CD14-positive monocyte (primary cell): ENCODE measurements around the gene SFPQ. TPM values are rescaled to one million over a fixed set of nuclear protein-coding genes. Genes with fewer than 3 reads are reported as not detected.

Source experiments
- DNase-seq, 3 donors: peaks; one replicate each; pipeline ENCODE4 v3.0.0-alpha.2; 2011 to 2022
- H2AFZ ChIP-seq: 2 replicates; pipeline ENCODE4 v1.6.0; 2012; ENCODE audit warnings: mild to moderate bottlenecking, low read depth, low read length, inconsistent platforms; ENCODE audit not compliant: insufficient read depth, poor library complexity, severe bottlenecking
- H3K27ac ChIP-seq, 2 donors: 1 replicate in 1 of 2; 2 replicates in 1 of 2; pipeline ENCODE4 v1.5.1; 2012 to 2013; ENCODE audit warnings: low read length in 2 of 2, control low read depth in 1 of 2, inconsistent platforms in 1 of 2, low read depth in 1 of 2, mild to moderate bottlenecking in 1 of 2
- H3K27me3 ChIP-seq, 2 donors: one replicate each; pipeline versions ENCODE4 v1.6.0 to v1.6.1; 2011 to 2013; ENCODE audit warnings: low read length in 2 of 2; ENCODE audit not compliant: control insufficient read depth in 2 of 2, insufficient read depth in 2 of 2
- H3K36me3 ChIP-seq, 2 donors: replicated peaks in 1 of 2; 1 replicate in 1 of 2; 2 replicates in 1 of 2; pipeline versions ENCODE4 v1.5.1 to v1.6.1; 2012 to 2013; ENCODE audit warnings: low read length in 2 of 2, control low read depth in 1 of 2, inconsistent platforms in 1 of 2, mild to moderate bottlenecking in 1 of 2; ENCODE audit not compliant: insufficient read depth in 2 of 2, control insufficient read depth in 1 of 2
- H3K4me1 ChIP-seq, 2 donors: 1 replicate in 1 of 2; 2 replicates in 1 of 2; pipeline versions ENCODE4 v1.5.1 to v1.6.1; 2012 to 2013; ENCODE audit warnings: low read length in 2 of 2, control low read depth in 1 of 2, inconsistent platforms in 1 of 2, mild to moderate bottlenecking in 1 of 2, moderate library complexity in 1 of 2; ENCODE audit not compliant: insufficient read depth in 2 of 2, control insufficient read depth in 1 of 2
- H3K4me2 ChIP-seq: replicated peaks from 2 replicates; pipeline ENCODE3; 2012; ENCODE audit warnings: low read length, moderate library complexity, mild to moderate bottlenecking; ENCODE audit not compliant: poor library complexity, severe bottlenecking; ENCODE audit errors: extremely low read depth
- H3K4me3 ChIP-seq, 3 experiments: fragments of 200-600 bp in 1 of 3; sonication (generic) in 1 of 3; replicated peaks in 1 of 3; 1 replicate in 2 of 3; 2 replicates in 1 of 3; pipeline ENCODE4 v1.5.1; 2011 to 2013; ENCODE audit warnings: low read length in 3 of 3, mild to moderate bottlenecking in 3 of 3, control low read depth in 2 of 3, low read depth in 2 of 3, inconsistent platforms in 1 of 3, moderate library complexity in 1 of 3
- H3K79me2 ChIP-seq: 2 replicates; pipeline ENCODE4 v1.6.0; 2012; ENCODE audit warnings: mild to moderate bottlenecking, control low read depth, inconsistent platforms, low read length, moderate library complexity; ENCODE audit not compliant: insufficient read depth
- H3K9ac ChIP-seq: 2 replicates; pipeline ENCODE4 v1.6.0; 2017; ENCODE audit warnings: low read length, mild to moderate bottlenecking; ENCODE audit not compliant: insufficient read depth, poor library complexity, severe bottlenecking
- H3K9me3 ChIP-seq, 2 donors: replicated peaks in 1 of 2; 1 replicate in 1 of 2; 2 replicates in 1 of 2; pipeline versions ENCODE4 v1.5.1 to v1.6.1; 2012 to 2013; ENCODE audit warnings: low read length in 2 of 2, control low read depth in 1 of 2; ENCODE audit not compliant: control insufficient read depth in 1 of 2, insufficient read depth in 1 of 2
- H4K20me1 ChIP-seq: 2 replicates; pipeline ENCODE4 v1.6.0; 2012; ENCODE audit warnings: mild to moderate bottlenecking, low read length, control low read depth, moderate library complexity; ENCODE audit not compliant: insufficient read depth
- H3K27ac Mint-ChIP-seq, 7 donors: one replicate each; pipeline ENCODE4 v1.8.0; 2020; ENCODE audit warnings: mild to moderate bottlenecking in 7 of 7, mixed read lengths in 7 of 7, moderate library complexity in 6 of 7, inconsistent platforms in 2 of 7
- H3K27me3 Mint-ChIP-seq, 3 donors: one replicate each; pipeline ENCODE4 v1.8.0; 2021 to 2022; ENCODE audit warnings: low read depth in 3 of 3, mild to moderate bottlenecking in 3 of 3, mixed read lengths in 3 of 3, moderate library complexity in 3 of 3, inconsistent platforms in 1 of 3
- H3K36me3 Mint-ChIP-seq, 2 donors: one replicate each; pipeline ENCODE4 v1.8.0; 2020; ENCODE audit warnings: mixed read lengths in 2 of 2, inconsistent platforms in 1 of 2, mild to moderate bottlenecking in 1 of 2
- H3K4me1 Mint-ChIP-seq: one replicate; pipeline ENCODE4 v1.8.0; 2020; ENCODE audit warnings: mild to moderate bottlenecking, mixed read lengths
- H3K4me3 Mint-ChIP-seq, 2 donors: one replicate each; pipeline ENCODE4 v1.8.0; 2020; ENCODE audit warnings: mild to moderate bottlenecking in 2 of 2, mixed read lengths in 2 of 2, moderate library complexity in 1 of 2
- H3K9me3 Mint-ChIP-seq, 7 donors: one replicate each; pipeline ENCODE4 v1.8.0; 2020 to 2022; ENCODE audit warnings: mixed read lengths in 7 of 7, mild to moderate bottlenecking in 6 of 7, moderate library complexity in 6 of 7, inconsistent platforms in 2 of 7
- whole genome bisulfite sequencing: methylation state at CpG from one replicate; pipeline ENCODE4 v1.1.5; 2013; ENCODE audit warnings: missing lambda C conversion rate; ENCODE audit not compliant: insufficient coverage; 5-methylcytosine and 5-hydroxymethylcytosine counted together
- intact Hi-C, 2 donors: fragments of 100-400 bp; cut with micrococcal nuclease; formaldehyde crosslinking; loops; one replicate each; pipeline versions ENCODE4 v1.15.0 to v1.15.1; 2023
- polyA plus RNA-seq, 3 donors: library from polyadenylated mRNA; depleted of rRNA in 1 of 3; unstranded in 2 of 3; stranded (reverse) in 1 of 3; fragments of 300-500 nt in 2 of 3; fragments of >200 nt in 1 of 3; fragmentation: Illumina TruSeq in 2 of 3; gene quantifications; 1 replicate in 2 of 3; 2 replicates in 1 of 3; pipeline ENCODE4 v1.2.3, GENCODE V29; 2012 to 2021
- TF ChIP-seq, protein P1 (sequence below): fragments of 200-600 bp; IDR thresholded peaks from one replicate; pipeline ENCODE4 v1.8.0; 2022; ENCODE audit warnings: antibody characterized with exemption, mild to moderate bottlenecking

The SFPQ gene
- polyA plus RNA-seq, 3 donors, result 80.8 to 220 (median 89.2) TPM

DNA sequence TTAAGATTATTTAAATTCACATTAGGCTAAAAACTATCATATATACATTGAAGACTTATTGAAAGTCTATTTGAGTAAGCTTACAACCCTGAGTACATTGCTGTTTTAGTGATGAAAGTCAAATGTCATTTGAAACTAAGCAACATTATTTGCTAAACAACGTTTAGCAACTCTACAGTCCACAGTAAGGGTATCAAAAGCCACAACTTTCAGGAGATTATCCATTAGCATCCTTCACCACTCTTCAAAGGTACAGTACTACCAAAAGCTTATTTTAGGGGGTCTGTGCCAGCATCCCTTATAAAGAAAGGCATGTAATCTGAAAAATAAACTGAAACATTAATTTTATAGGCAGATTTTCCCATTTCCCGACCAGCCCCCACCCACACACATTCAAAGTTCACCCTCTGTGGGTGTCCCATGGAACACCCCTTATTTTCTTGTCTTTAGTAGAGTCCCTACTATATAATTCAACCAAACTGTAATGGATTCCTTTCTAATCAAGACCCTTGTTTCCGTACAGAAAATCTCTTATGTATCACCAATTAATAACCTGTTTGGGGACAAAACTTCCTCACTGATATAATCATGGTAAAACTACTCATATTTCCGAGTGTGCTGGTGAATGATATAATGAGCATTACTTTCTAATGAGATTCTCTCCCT lies 11.0 kb downstream of the SFPQ start:
- no peak overlapping the region for H3K9ac ChIP-seq
- whole genome bisulfite sequencing, result 100% methylated on average over 1 of the region's 4 CpGs
- intact Hi-C loops, result no loop called here
- no peak overlapping the region for H3K4me3 Mint-ChIP-seq
- peaks cover 0 to 2% (median 0%) of the 10 kb centered on the region in 3 donors for H3K27me3 Mint-ChIP-seq
- no peaks in the 10 kb centered on the region for H3K9me3 ChIP-seq
- TF ChIP-seq, protein P1, sequence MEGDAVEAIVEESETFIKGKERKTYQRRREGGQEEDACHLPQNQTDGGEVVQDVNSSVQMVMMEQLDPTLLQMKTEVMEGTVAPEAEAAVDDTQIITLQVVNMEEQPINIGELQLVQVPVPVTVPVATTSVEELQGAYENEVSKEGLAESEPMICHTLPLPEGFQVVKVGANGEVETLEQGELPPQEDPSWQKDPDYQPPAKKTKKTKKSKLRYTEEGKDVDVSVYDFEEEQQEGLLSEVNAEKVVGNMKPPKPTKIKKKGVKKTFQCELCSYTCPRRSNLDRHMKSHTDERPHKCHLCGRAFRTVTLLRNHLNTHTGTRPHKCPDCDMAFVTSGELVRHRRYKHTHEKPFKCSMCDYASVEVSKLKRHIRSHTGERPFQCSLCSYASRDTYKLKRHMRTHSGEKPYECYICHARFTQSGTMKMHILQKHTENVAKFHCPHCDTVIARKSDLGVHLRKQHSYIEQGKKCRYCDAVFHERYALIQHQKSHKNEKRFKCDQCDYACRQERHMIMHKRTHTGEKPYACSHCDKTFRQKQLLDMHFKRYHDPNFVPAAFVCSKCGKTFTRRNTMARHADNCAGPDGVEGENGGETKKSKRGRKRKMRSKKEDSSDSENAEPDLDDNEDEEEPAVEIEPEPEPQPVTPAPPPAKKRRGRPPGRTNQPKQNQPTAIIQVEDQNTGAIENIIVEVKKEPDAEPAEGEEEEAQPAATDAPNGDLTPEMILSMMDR, result no peak
- H3K4me1 ChIP-seq, result no peaks in the 10 kb centered on the region
- H3K27me3 ChIP-seq, result no peaks in the 10 kb centered on the region
- no peak overlapping the region for H3K4me3 ChIP-seq
- no peak overlapping the region for H3K4me2 ChIP-seq
- no peak overlapping the region for H3K27ac ChIP-seq
- H2AFZ ChIP-seq, result no peak overlapping the region
- H3K36me3 ChIP-seq, result peaks cover 100% of the 10 kb centered on the region in 2 donors
- peaks cover 92 to 98% of the 10 kb centered on the region in 2 donors for H3K36me3 Mint-ChIP-seq
- H3K27ac Mint-ChIP-seq, result peak overlapping the region in 2 of 7 donors; percentile 30 to 73
- peaks cover 12% of the 10 kb centered on the region for H3K4me1 Mint-ChIP-seq
- H3K9me3 Mint-ChIP-seq, result no peaks in the 10 kb centered on the region
- peaks cover 88% of the 10 kb centered on the region for H3K79me2 ChIP-seq
- peaks cover 100% of the 10 kb centered on the region for H4K20me1 ChIP-seq
- DNase-seq, result no peak

DNA sequence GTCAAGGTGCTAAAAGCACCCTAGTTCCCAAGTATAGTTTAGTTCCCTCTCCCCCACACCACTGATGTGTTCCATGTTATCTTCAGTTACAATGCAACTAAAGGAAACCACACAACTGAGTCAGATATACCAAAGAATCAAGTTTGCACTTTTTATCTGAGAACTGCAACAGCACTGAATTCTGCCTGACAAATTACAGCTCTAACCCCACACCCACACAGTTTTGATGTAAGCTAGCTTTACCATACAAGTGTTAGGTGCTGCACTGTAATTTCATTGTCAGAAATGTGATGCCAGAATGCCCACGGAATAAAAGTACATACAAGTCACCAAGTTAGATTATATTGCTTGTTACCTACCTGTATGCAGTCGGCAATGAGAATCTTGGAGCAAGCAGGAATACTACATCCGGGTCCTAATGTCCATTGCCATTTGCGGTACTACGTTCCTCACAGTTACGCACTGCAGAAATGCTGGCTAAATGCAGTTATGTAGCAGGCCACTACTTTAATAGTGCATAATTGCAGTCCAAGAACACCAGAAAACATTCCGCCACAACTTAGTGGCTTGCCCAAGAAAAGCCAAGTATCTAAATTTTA lies 12.1 kb downstream of the SFPQ start:
- no peak for DNase-seq
- TF ChIP-seq, protein P1, result no peak
- no peaks in the 10 kb centered on the region for H3K27me3 ChIP-seq
- no peak overlapping the region for H3K4me2 ChIP-seq
- peaks cover 10% of the 10 kb centered on the region for H3K4me1 Mint-ChIP-seq
- H4K20me1 ChIP-seq, result peaks cover 100% of the 10 kb centered on the region
- H3K27ac Mint-ChIP-seq, result peak overlapping the region in 1 of 7 donors; percentile 4
- H3K4me3 ChIP-seq, result no peak overlapping the region
- H3K4me1 ChIP-seq, result no peaks in the 10 kb centered on the region
- no peak overlapping the region for H2AFZ ChIP-seq
- H3K9ac ChIP-seq, result no peak overlapping the region
- peak overlapping the region in 1 of 2 donors; percentile 3 for H3K27ac ChIP-seq
- peaks cover 77% of the 10 kb centered on the region for H3K79me2 ChIP-seq
- peaks cover 100% of the 10 kb centered on the region in 2 donors for H3K36me3 ChIP-seq
- peaks cover 0 to 2% (median 0%) of the 10 kb centered on the region in 3 donors for H3K27me3 Mint-ChIP-seq
- no peaks in the 10 kb centered on the region for H3K9me3 Mint-ChIP-seq
- WGBS, result 99% methylated on average over 6 of the region's 7 CpGs
- intact Hi-C loops, result no loop called here
- H3K36me3 Mint-ChIP-seq, result peaks cover 92 to 98% of the 10 kb centered on the region in 2 donors
- H3K4me3 Mint-ChIP-seq, result no peak overlapping the region
- H3K9me3 ChIP-seq, result no peaks in the 10 kb centered on the region
